HG02759 (cell line): Measurements from ENCODE around the gene BCL2L13.

Experiments
- ATAC-seq: cut with Tn5 transposase; IDR thresholded peaks from one replicate; pipeline ENCODE4 v1.9.1; 2021; ENCODE audit warnings: mild to moderate bottlenecking, moderate library complexity; ENCODE audit not compliant: unreplicated experiment

BCL2L13 gene, protein sequence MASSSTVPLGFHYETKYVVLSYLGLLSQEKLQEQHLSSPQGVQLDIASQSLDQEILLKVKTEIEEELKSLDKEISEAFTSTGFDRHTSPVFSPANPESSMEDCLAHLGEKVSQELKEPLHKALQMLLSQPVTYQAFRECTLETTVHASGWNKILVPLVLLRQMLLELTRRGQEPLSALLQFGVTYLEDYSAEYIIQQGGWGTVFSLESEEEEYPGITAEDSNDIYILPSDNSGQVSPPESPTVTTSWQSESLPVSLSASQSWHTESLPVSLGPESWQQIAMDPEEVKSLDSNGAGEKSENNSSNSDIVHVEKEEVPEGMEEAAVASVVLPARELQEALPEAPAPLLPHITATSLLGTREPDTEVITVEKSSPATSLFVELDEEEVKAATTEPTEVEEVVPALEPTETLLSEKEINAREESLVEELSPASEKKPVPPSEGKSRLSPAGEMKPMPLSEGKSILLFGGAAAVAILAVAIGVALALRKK

DNA sequence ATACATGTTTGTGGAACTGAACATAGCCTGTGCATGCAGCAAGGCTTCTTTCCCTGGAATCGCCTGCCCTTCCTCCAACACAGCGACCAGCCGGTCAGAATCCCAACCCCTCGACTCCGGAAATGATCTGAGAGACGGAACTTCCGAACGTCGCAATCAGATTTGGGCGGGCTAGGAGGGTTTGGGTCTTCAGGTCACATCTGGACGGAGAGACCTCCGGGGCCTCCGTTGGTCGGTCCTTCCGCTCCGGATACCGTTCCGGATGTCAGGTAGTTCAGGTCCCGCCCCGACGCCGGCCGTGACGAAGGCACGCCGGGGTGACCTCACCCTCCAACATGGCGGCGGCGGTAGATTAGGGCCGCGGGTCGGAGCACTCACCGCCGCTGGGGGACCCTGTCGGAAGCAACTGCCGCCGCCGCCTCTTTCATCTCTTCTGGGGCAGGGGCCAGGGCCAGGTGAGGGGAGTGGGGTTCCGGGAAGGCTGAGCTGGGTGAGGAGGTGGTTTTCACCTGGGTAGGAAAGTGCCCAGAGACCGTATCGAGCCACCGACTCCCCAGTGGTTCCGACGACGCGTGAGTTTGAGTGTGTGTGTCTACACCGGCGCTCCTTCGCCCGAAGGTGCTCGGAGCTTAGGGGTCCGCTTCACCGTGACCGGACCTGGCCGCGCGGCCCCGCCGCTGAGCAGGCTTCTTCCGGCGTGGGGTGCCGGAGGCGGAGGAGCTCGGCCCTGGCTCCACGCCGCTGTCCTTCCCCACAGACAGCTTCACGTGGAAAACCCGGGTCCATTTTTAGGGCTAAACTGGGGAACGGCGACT, at the start of gene BCL2L13:
BCL2L13 (plus strand) TSS at position 326 of the 815 bp plus-strand sequence. CDS start 16,955 bp downstream, outside the sequence.
- peak; percentile 97 for ATAC-seq

DNA sequence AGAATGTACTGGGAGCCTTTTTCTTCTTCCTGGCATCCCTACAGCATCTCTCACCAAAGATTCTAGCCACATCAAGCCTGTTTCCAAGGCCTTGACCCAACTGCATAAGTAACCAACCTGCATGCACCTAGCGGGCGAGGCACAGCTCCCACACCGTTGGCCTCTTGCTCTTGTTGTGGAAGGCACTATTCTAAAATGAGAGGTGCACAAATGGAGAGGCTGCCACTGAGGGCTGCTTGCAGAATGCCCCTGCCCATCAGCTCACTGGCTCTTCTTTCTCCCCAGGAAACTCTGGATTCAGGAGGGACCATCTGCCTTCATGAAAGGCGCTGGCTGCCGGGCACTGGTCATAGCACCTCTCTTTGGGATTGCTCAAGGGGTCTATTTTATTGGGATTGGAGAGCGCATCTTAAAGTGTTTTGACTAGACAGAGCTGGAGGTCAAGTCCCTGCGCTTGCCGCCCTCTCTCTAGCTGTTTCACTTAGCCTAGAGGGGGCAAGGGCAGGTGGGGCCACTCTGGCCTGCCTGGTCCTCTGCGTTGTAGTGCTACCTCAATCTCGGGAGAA, 48.7 kb upstream of the BCL2L13 start:
- ATAC-seq, result no peak

DNA sequence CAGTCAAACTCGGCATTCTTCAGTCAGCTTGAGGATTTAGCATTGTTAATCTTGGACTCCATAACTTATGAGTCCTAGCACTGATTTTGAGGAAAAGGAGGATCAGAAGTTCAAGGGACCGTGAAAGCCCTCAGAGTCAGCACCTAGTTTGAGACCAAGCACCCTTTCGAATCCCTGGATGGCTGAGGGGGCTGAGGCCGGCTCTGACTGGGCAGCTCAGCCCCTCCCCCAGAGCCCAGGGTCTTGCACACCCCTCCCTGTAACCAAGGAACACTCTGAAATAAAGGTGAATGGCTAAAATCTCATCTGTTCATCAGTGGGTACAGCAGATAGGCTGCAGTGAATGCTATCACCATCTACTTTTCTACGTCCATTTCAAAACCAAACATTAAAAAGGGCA, 48.0 kb upstream of the BCL2L13 start:
- no peak for ATAC-seq

DNA sequence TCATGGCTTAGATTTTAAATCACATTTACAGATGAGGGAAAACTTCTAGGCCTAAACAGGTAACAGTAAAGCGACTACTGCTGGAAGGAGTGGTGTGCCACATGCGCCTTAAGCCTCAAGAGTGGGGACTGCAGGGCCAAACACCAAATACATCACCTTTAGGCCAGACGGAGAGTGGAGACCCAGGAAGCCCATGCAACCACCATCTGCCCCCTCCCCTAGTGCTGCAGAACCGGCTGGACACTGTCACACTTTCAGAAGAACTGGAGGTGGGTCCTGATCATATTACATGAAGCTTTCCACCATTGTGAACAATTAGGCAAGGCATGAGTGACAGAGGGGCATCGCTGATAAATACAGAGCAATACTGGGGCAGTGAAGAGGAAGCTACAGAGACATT, 46.4 kb upstream of the BCL2L13 start:
- ATAC-seq, result no peak

DNA sequence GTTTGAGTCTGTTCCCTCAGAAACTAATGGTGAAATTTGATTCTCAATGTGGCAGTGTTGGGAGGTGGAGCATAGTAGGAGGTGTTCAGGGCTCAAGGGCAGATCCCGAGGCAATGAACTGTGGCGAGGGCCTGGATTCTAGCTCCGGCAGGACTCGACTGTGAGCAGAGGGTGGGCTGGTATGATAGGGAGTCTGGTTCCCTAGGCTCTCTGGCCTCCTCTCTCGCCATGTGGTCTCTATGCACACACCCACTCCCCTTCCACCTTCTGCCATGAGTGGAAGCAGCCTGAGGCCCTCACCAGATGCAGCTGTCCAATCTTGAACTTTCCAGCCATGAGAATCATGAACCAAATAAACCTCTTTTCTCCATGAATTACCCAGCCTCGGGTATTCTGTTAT, 42.3 kb upstream of the BCL2L13 start:
- ATAC-seq, result no peak

DNA sequence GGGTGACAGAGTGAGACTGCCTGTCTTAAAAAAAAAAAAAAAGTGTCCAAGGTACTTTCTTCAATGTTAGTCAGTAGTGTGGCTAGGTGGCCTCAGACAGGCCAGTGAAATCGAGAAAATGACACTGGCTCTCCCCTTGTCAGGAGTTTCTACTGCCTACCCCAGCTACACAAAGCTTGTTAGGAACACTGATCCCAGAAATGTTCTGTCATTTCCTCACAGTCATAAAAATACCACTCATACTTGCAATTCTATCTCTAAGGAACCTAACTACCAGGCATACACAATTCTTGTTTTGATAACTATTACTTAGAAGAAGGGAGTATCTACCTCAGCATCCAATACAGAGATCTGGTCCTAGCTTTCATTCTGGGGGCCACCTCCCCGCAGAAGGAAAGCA, 41.3 kb upstream of the BCL2L13 start:
- no peak for ATAC-seq

DNA sequence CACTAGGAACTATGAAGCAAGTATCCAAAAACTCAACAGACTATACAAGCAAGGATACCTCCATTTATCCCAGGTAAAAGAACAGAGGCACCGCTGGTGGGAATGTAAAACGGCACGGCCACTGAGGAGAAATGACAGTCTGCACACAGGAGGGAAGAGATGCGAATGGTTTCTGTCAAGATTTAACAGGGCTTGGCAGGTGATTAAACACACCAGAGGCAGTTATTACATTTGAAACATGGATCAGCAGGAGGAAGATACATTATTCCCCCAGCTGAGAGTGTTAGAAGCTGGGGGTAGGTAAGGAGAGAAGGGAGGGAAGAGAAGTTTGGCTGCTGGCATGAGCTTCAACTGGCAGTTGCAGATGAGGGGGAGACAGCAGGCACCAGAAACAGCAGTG, 40.2 kb upstream of the BCL2L13 start:
- no peak for ATAC-seq

DNA sequence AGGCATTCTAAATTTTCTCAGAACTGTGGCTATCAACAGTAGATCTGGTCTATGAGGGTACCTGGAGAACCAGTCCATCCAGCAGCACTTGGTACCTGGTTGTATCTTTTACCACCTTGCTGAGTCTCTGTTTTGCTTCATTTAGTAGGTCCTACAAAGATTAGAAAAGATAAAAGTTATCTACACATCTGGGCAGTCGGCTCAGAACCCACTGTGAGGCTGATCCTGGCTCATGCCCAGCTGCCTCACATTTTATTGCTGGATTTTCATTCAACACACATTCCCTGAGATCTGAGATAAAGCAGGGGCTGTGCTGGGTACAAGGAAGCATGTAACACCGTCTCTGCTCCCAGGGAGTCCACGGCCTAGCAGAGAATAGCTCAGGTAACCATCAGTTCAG, 37.5 kb upstream of the BCL2L13 start:
- ATAC-seq, result no peak

DNA sequence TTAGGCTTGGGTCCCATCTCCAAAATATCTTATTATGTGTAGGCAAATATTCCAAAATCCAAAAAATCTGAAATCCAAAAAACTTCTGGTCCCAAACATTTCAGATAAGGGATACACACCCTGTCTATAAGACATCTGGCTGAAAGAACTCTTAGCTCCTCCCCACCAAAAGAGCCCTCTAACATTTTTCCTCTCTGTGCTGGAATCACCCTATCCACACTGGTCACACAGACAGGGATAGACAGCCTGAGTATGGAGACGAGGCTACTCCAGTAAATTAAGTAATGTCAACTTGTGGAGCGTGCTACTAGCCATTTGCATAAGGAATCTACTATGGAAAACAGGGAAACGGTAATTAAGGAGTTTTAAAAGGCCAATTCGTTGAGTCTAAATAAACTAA, 34.9 kb upstream of the BCL2L13 start:
- ATAC-seq, result no peak

DNA sequence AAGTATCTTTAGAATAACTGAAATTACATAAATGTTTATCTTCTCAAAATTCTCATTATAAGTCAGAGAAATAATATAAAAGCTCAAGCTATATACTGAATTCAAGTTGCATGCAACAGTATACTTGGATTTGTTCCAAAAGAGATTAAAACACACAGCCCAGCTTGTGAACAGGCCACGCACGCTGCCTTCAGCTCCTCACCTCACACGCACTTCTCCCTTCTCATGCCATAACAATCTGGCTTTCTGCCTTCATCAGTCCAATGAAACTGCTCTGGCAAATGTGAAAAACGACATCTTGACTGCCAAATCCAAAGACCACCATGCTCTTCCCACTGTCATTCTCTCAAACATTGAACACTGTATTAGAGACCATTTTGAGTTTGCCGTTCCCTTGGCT, 32.1 kb upstream of the BCL2L13 start:
- no peak for ATAC-seq

DNA sequence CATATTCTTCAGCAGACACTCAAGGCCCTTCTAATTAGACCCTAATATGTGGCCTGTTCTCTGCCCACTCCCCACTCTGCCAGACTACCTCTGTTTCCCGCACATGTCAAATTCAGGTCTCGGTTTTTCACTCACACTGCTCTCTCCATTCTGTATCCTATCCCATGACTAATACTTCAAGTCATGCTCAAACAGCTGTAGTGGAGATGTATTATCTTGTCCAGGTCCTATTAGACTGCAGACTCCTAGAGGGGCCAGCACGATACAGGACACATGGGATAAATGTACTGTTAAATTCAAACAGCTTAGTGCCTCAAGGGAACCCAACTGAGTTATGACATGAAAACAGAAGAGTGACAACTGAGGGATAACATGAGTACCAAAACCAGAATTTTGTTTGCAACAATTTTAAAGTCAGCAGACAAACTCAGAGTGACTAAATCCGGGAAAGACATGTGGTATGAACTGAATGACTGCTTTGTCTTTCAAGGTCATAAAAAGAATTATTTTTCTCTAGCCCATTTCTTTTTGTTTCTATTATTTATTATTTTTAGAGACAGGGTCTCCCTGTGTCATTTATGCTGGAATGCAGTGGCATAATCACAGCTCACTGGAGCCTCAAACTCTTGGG, 30.6 kb upstream of the BCL2L13 start:
- ATAC-seq, result no peak

DNA sequence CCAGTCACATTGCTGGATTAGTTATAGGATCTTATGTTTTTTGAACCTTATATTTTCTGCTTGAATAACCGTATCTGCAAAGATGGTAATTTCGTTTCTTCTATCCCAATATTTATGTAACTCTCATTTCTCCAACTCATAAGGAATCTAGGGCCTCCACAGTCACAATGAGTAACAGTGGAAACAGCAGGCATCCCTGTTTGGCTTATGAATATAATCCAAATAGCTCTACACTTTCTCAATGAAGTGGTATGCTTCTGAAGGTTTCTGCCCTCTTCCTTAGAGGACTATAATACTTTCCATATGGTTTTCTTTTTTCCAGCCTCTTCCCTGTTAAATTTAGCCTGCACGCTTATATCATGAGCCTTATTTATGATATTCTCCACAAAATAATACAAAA, 26.5 kb upstream of the BCL2L13 start:
- no peak for ATAC-seq

DNA sequence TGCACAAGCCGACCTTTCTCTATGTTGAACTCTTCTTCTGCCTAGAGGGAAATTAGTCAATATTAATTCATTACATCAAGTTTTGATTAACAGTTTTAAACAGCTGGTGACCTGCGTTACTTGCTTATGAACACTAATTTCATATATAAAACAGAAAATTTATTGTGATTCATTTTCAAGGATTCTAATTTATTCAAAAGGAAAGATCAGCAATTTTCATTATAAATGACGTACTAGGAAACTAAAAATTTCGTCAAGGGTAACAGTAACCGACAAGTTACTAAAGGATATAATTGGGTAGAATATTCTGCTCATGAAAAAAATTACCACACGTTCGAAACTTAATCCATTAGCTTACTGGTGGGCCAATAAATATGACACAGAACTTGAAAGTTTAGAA, 25.3 kb upstream of the BCL2L13 start:
- no peak for ATAC-seq

DNA sequence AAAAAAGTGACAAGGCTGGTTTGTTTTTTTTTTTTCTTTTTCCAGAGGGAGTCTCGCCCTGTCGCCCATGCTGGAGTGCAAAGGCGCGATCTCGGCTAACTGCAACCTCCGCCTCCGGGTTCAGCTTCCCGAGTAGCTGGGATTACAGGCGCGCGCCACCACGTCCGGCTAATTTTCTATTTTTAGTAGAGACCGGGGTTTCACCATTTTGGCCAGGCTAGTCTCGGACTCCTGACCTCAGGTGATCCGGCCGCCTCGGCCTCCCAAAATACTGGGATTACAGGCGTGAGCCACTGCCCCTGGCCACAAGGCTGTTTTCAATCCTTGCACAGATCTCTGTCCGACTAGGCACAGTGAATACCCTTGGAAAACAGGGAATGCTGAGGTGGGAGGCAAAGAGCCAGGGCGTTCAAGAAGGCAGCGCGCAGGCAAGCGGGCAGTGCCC, 10.6 kb upstream of the BCL2L13 start:
- ATAC-seq, result no peak

DNA sequence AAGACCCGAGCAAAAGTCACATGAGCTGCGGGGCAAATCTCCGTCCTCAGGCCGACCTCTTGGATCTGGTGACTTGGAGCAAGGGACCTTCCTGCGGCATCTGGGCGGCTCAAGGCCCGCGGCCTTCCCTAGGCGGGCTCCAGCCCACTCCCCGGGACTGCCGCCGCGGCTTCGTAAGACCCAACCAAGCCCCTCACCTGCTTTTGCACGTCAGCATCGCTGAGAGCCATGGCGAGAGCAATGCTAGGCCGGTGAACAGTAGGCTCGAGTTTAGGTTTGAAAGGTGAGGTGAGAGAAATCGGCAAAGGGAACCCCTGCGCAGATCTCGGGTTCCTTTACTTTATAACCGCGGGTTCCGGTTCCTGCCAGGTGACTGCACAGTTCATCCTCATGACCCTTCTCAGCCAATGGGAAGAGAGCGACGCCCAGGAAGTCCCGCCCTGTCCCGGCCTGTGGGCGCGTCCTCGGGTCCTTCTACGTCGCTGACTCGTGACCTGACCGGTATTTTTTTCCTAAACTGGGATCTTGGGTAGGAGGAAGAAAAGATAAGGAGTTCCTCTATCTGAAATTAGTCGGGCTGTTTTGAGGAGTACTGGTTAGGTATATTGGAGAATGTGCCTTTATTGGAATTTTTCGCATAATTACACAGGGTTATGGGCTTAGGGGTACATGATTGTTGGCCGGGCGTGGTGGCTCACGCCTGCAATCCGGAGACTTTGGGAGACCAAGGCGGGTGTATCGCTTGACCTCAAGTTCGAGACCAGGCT, 10.0 kb upstream of the BCL2L13 start, which contains the start of gene ATP6V1E1:
ATP6V1E1 (minus strand) TSS at position 344 of the 767 bp plus-strand sequence; CDS start at position 230, 114 bp downstream.
- peak; percentile 99 for ATAC-seq

DNA sequence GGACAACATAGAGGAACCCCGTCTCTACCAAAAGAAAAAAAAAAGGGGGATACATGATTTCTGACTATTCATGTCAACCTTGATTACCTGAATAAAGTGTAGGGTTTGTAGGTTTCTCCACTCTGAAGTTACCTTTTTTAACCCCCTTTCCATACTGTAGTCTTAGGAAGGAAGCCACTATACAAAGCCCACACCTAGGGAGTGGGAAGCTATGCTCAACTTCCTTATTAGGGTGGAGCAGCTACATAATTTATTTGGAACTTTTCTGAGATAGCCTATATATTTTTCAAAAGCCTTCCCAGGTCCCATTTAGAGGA, 9.4 kb upstream of the BCL2L13 start:
- ATAC-seq, result no peak

DNA sequence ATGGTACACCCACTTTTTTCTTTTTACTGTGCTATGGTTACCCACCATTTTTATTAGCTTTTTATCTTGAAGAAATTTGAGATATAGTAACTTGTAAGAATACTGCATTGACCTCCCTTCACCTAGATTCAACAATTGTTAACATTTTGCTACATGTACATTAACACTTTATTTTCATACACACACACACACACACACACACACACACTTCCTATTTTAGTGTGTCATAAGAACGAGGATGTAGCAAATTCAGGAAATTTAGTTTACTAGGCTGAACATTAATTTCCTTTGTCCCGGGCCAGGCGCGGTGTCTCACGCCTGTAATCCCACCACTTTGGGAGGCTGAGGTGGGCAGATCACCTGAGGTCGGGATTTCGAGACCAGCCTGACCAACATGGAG, 8.9 kb upstream of the BCL2L13 start:
- no peak for ATAC-seq

DNA sequence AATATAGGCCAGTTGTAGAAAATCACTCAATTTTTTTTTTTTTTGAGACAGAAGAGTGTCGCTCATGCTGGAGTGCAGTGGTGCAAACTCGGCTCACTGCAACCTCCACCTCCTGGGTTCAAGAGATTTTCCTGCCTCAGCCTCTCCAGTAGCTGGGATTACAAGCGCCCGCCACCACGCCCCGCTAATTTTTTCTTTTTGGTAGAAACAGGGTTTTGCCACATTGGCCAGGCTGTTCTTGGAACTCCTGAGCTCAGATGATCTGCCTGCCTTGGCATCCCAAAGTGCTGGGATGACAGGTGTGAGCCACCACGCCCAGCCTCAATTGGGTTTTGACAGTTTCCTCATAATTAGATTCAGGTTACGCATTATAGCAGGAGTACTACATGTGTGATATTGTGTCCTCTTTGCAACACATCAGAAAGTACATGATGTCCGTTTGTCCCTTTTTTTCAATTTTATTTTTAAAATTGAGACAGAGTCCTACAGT, 7.4 kb upstream of the BCL2L13 start:
- no peak for ATAC-seq

DNA sequence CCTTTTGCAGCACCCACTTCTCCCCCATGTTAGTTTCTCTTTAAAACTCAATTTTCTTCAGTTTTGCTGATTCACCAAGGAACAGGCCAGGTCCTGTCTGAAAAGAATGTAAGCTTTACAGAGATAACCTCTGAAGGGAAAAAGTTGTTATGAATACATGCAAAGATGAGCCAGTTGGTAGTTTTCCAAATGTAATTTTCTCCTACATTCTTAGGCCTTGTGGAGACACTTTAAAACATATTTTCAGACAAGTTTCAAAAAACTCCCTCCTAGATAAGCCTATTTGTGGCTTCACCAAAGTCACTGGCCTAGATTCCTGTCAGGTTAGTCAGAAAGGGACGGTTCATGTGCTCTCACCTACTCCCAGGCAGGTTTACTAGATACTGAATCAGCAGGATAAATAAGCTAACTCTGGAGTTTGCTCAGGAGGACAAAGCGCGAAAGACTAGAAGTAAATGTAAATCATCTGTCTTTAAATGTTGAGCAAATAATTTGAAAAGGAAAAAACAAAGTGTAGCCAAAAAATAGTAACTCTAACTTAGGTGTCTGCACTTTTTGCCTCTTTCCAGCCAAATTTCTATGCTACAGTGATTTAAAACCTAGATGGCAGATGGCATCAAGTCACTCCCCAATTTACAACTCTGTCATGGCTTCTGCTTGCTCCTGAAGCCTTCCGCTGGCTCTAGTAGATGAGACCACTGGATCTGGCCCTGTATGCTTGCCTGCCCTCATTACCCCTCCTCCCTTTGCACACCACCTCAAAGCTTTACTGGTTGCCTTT, 5.2 kb upstream of the BCL2L13 start:
- ATAC-seq, result no peak

DNA sequence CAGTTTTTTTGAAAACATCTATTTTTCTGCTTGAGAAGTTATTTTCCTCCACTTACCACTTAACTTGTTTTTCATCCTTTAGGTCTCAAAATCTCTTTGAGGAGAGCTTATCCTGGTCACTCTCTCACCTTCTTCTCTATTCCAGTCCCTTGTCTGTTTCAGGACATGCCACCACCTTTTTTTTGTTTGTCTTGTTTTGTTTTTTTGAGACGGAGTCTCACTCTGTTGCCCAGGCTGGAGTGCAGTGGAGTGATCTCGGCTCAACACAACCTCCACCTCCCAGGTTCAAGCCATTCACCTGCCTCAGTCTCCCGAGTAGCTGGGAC, 4.6 kb upstream of the BCL2L13 start:
- ATAC-seq, result no peak
